ENCODE results near the gene MYPOP.

GRCh38 chr19:45906221-45906620, 3.8 kb upstream of the MYPOP start:
- TF ChIP-seq POLR2A (IDR thresholded peaks at IDR 0.05) (no peak), CTCF (IDR thresholded peaks at IDR 0.05) (no peak)

Data from testis (tissue), 2 donors.